ENCODE results near the gene PRKCSH.
A peak's percentile ranks its signal among the peaks of the same experiment; 100 is the strongest.

PRKCSH gene

GRCh38 chr19:11435057-11435832 lies at the start of gene PRKCSH, which contains the start of gene ODAD3:
PRKCSH (plus strand) TSS chr19:11435635; CDS start chr19:11436118, 483 bp downstream.
ODAD3 (minus strand) TSS chr19:11435121; CDS start chr19:11435016, 105 bp downstream.
- H3K4me3 ChIP-seq (ENCODE audit: control insufficient read depth, low read depth, low read length) = peak within 1 kb of the TSS; percentile 62
- peak; percentile 98 for DNase-seq (ENCODE audit: low read depth)
- peak; percentile 85 for TF ChIP-seq CTCF (IDR thresholded peaks at IDR 0.05; ENCODE audit: control insufficient read depth, insufficient read depth, low read depth, low read length, missing control alignments)

GRCh38 chr19:11387162-11388034 lies 48.0 kb upstream of the PRKCSH start:
- DNase-seq (ENCODE audit: low read depth) = no peak
- H3K4me3 ChIP-seq (ENCODE audit: control insufficient read depth, low read depth, low read length) = no peak overlapping the region
- no peak for TF ChIP-seq CTCF (IDR thresholded peaks at IDR 0.05; ENCODE audit: control insufficient read depth, insufficient read depth, low read depth, low read length, missing control alignments)

- no peak for TF ChIP-seq CTCF (IDR thresholded peaks at IDR 0.05; ENCODE audit: control insufficient read depth, insufficient read depth, low read depth, low read length, missing control alignments)
- no peak for DNase-seq (ENCODE audit: low read depth)
- no peak overlapping the region for H3K4me3 ChIP-seq (ENCODE audit: control insufficient read depth, low read depth, low read length)
These were observed 45.1 kb upstream of the PRKCSH start for GRCh38 chr19:11390359-11390758.

- no peak overlapping the region for H3K4me3 ChIP-seq (ENCODE audit: control insufficient read depth, low read depth, low read length)
- DNase-seq (ENCODE audit: low read depth) = no peak
- TF ChIP-seq CTCF (IDR thresholded peaks at IDR 0.05; ENCODE audit: control insufficient read depth, insufficient read depth, low read depth, low read length, missing control alignments) = no peak
These were observed 44.3 kb upstream of the PRKCSH start for GRCh38 chr19:11390933-11391680.

GRCh38 chr19:11397089-11397610 lies 38.3 kb upstream of the PRKCSH start:
- no peak for TF ChIP-seq CTCF (IDR thresholded peaks at IDR 0.05; ENCODE audit: control insufficient read depth, insufficient read depth, low read depth, low read length, missing control alignments)

GRCh38 chr19:11399667-11400066 lies 35.8 kb upstream of the PRKCSH start:
- no peak for TF ChIP-seq CTCF (IDR thresholded peaks at IDR 0.05; ENCODE audit: control insufficient read depth, insufficient read depth, low read depth, low read length, missing control alignments)
- no peak for DNase-seq (ENCODE audit: low read depth)
- no peak overlapping the region for H3K4me3 ChIP-seq (ENCODE audit: control insufficient read depth, low read depth, low read length)

More at GRCh38 chr19:11397089-11397610, 38.3 kb upstream of the PRKCSH start:
- no peak for DNase-seq (ENCODE audit: low read depth)
- no peak overlapping the region for H3K4me3 ChIP-seq (ENCODE audit: control insufficient read depth, low read depth, low read length)
